Right kidney (tissue), 1 donor: ENCODE data around the gene REV1.

Experiments used
- DNase-seq: peaks from one replicate; pipeline ENCODE4 v3.0.0-alpha.2; 2016

Gene REV1

GRCh38 chr2:99354070-99354469 is 135.7 kb downstream of the REV1 start:
- no peak for DNase-seq
